ENCODE results near the gene HEPACAM2.
A peak's percentile ranks its signal among the peaks of the same experiment; 100 is the strongest.

Gene HEPACAM2

DNA sequence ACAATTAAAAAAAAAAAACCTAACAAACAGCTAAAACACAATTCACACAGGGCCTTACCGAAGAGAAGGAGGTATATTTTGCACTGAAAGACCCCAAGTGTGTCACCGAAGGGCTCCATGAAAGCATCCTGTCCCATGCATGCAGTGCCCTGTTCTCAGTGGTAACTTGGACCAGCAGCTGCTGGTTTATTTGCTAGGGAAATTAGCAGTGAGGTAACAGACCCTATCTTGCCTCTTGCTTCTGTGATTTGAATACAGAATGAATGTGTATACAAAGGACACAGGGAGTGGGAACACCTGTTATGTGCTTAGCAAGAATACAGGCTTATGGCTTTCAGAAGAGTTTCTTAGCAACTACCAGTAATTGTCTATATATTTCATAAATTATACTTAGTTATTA lies at the start of gene HEPACAM2:
Gene HEPACAM2 (minus strand): TSS at position 160 of the 400 bp plus-strand sequence.
- Mint-ChIP-seq H3K4me1 (ENCODE audit: low read depth) (peaks cover 11% of the 10 kb centered on the region), H3K27ac (no peak within 1 kb of the TSS), H3K36me3 (no peaks in the 10 kb centered on the region), H3K4me3 (no peak within 1 kb of the TSS), H3K9me3 (ENCODE audit: low read depth) (no peaks in the 10 kb centered on the region), H3K27me3 (peaks cover 2% of the 10 kb centered on the region)

DNA sequence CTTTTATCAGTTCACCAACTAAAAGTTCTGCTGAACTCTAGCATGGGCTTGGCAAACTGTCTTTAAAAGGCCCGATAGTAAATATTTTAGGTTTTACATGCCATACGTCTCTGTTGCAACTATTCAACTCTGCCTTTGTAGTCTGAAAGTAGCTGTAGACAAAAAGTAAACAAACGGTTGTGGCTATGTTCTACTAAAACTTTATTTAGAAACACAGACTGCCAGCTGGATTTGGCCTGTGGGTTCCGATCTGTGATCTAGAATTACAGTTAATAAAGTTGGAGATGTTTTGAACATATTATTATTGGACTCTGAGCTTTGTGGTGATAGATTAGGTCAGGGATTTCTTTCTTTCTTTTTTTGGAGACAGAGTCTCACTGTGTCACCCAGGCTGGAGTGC lies 39.0 kb upstream of the HEPACAM2 start:
- Mint-ChIP-seq H3K4me1 (ENCODE audit: low read depth) (no peaks in the 10 kb centered on the region), H3K9me3 (ENCODE audit: low read depth) (no peaks in the 10 kb centered on the region), H3K27me3 (no peaks in the 10 kb centered on the region), H3K27ac (no peak overlapping the region), H3K36me3 (peaks cover 5% of the 10 kb centered on the region), H3K4me3 (no peak overlapping the region)

DNA sequence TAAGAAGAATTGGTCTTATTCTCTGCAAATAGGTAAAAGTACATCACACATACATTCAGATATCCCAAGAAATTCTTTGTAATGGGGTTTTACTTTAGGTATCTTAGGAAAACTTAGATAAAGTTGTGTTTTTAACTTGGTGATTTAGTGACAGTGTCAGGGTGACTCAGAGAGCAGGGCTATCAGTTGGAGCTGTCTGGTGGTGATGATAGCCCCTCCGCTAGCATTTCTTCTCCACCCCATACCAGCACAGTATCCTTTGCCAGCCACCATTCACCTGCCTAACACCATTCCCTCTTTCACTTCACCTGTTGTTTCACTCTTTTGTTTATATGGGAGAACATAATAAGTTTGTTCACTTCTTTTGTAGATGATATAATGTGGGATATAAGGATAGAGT lies 36.3 kb upstream of the HEPACAM2 start:
- H3K4me3 Mint-ChIP-seq: no peak overlapping the region
- H3K27me3 Mint-ChIP-seq: no peaks in the 10 kb centered on the region
- H3K9me3 Mint-ChIP-seq (ENCODE audit: low read depth): no peaks in the 10 kb centered on the region
- H3K27ac Mint-ChIP-seq: no peak overlapping the region
- H3K4me1 Mint-ChIP-seq (ENCODE audit: low read depth): no peaks in the 10 kb centered on the region
- H3K36me3 Mint-ChIP-seq: peaks cover 3% of the 10 kb centered on the region

DNA sequence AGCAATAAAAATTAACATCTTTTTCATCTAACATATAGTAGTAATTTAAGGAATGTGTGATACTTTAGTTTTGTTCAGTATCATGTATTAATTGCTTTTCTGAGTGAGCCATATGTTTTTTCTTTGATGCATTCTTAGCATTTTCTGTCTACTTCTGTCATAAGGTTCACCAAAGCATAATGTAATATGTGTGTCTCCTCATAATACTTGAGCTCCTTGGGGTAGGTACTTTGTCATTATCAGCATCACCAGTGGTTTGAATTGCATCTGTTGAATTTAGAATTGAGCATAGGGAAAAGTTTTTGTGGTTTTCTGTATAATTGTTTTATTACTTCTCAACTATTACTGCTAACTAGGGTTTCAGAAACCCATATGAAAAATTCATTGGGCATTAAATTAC lies 32.4 kb upstream of the HEPACAM2 start:
- Mint-ChIP-seq H3K27ac (no peak overlapping the region), H3K27me3 (no peaks in the 10 kb centered on the region), H3K9me3 (ENCODE audit: low read depth) (no peaks in the 10 kb centered on the region), H3K4me3 (no peak overlapping the region), H3K36me3 (no peaks in the 10 kb centered on the region), H3K4me1 (ENCODE audit: low read depth) (no peaks in the 10 kb centered on the region)

DNA sequence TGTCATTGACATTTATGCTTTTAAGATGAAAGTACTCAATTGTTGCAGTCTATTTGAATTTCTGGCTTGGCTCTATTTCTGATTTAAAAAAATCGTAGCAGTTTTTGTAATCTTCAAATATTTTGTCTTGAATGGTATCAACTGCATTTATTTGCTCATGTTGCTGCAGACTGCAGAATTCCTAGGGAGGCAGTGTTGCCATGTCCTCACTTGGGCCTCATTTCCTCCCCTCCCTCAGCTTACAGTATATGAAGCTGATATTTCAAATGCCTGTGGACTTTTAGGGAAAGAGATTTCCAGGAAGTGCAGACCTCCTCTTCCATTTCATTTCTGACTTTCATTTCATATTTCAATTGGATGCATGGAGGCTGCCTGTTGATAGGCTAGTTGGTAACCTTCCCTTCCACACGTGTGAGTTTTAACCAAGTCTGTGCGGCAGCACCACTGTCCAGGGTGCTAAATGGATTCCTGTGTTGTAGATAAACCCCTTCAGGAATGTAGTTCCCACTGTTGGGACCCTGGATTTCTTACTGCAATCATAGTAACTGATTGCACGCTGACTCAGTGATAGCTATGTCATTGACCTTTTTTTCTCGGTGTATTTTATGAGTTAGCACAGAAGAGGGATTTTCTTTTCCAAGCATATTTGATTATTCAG lies 23.4 kb upstream of the HEPACAM2 start:
- no peaks in the 10 kb centered on the region for H3K9me3 Mint-ChIP-seq (ENCODE audit: low read depth)
- H3K4me1 Mint-ChIP-seq (ENCODE audit: low read depth): peaks cover 11% of the 10 kb centered on the region
- H3K27me3 Mint-ChIP-seq: no peaks in the 10 kb centered on the region
- H3K4me3 Mint-ChIP-seq: no peak overlapping the region
- no peaks in the 10 kb centered on the region for H3K36me3 Mint-ChIP-seq
- no peak overlapping the region for H3K27ac Mint-ChIP-seq

DNA sequence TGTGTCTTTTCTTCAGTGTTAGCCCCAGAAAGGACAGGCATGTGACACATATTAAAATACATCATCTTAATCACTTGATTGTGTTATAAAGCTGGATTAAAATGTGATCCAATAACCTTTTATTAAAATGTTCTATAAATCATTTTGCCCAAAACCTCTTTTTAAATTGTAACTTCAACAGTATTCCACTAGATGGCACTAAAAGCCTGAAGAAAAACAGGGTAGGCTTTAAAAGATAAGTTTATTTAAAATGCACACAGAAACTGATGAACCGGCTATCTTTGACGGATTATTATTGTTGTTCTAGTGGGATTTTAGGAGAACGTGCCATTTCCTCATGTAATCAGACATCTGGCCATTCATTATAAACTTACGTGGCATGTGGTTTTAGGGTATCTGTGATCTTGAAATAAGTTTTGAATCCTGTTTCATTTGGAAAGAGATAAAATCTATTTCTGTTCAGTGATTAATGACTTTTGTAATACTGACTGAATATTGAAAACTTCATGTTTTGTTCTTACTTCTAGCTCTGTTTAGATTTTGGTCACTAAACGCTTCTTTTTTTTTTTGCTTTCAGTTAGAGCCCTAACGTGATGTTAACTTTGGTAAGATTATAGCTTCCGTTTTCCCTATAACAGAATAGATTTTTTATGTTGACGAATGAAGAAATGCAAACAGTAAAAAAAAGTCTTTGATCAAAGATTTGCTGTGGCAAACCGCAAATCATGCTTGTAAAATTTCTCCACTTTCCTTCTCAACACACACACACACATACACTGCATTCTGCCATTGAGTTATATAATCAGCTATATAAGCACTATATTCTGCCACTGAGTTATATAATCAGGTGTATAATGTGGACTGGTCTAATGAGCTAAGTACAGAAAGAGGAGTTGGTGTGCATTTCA lies 19.5 kb upstream of the HEPACAM2 start:
- Mint-ChIP-seq H3K36me3 (no peaks in the 10 kb centered on the region), H3K4me1 (ENCODE audit: low read depth) (peaks cover 10% of the 10 kb centered on the region), H3K9me3 (ENCODE audit: low read depth) (no peaks in the 10 kb centered on the region), H3K27ac (no peak overlapping the region), H3K4me3 (peak overlapping the region; percentile 35), H3K27me3 (no peaks in the 10 kb centered on the region)

DNA sequence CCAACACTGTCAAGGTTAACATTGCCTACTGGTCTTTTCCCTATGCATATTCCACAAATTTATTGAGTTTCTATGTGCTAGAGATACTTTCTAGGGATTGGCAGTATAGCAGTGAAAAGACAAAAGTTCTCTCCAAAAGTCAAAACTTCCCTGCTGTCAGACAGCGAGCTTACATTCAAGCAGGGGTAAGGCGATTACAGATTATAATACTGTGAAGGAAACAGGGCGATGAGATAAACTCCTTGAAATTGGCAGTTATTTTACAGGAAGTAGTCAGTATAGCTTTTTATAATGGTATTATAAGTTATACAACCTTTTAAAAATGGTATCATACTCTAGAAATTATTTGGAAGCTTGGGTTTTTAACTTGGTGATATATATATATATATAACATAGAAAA lies 15.8 kb upstream of the HEPACAM2 start:
- Mint-ChIP-seq H3K4me1 (ENCODE audit: low read depth) (peaks cover 10% of the 10 kb centered on the region), H3K36me3 (no peaks in the 10 kb centered on the region), H3K4me3 (no peak overlapping the region)

DNA sequence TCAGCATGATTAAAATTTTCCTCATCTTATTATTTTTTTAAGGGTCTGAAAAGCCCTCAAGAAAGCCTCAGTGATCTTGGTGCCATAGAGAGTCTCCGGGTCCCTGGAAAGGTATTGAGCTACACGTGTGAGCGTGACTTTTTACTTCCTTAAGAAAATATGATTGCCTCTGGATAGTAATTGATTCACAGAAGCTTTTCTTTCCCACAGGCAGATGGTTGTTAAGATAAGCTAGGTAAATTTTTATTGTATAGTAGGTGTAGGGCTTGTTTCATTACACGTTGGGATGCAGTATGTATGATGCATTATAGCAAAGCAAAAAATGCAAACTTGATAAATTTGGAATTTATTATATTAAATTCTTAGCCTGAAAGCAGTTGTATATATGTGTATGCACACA lies 13.6 kb upstream of the HEPACAM2 start:
- no peaks in the 10 kb centered on the region for H3K36me3 Mint-ChIP-seq
- H3K4me3 Mint-ChIP-seq: no peak overlapping the region
- H3K27me3 Mint-ChIP-seq: no peaks in the 10 kb centered on the region
- no peak overlapping the region for H3K27ac Mint-ChIP-seq
- H3K4me1 Mint-ChIP-seq (ENCODE audit: low read depth): peaks cover 3% of the 10 kb centered on the region
- H3K9me3 Mint-ChIP-seq (ENCODE audit: low read depth): no peaks in the 10 kb centered on the region

More for the DNA sequence above, 15.8 kb upstream of the HEPACAM2 start:
- no peaks in the 10 kb centered on the region for H3K27me3 Mint-ChIP-seq
- H3K27ac Mint-ChIP-seq: no peak overlapping the region
- H3K9me3 Mint-ChIP-seq (ENCODE audit: low read depth): no peaks in the 10 kb centered on the region

DNA sequence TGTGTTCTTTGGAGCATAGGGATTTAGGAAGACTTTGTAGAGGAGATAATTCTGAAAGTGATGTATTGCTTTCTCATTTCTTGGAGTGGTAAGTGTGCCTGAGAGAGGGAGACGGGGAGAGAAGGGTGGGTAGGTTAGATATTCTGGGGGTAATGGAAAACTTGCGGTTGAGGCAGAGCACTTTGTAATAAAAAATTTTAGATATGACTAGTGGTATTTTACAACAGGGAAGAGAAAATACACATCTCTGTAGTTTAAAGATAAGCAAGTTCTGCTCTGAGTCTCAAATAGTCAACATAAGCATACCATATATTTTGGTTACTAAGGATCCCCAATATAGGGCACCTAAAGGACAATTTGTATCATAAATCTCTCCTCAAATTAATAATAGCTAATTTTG lies 12.5 kb upstream of the HEPACAM2 start:
- Mint-ChIP-seq H3K9me3 (ENCODE audit: low read depth) (no peaks in the 10 kb centered on the region), H3K4me1 (ENCODE audit: low read depth) (peaks cover 5% of the 10 kb centered on the region), H3K4me3 (no peak overlapping the region), H3K27me3 (no peaks in the 10 kb centered on the region), H3K27ac (no peak overlapping the region), H3K36me3 (no peaks in the 10 kb centered on the region)

DNA sequence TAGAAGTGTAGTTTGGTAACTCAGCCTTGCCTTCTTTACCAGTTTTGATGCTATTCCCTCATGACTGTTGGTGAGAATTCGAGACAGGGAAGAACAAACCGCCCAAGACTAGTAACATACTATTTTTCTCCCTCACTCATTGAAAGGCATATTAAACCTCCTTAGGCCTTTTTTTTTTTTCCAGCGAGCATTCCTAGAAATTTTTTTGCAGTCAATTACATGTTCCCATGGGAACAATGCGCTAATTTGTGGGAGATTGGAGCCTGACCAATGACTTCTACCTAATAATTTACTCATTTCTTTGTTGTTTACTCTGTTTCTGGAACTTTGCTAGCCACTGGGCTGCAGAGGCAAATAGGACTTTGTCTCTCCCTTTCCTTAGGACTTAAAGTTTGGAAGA lies 11.9 kb upstream of the HEPACAM2 start:
- Mint-ChIP-seq H3K27ac (no peak overlapping the region), H3K9me3 (ENCODE audit: low read depth) (no peaks in the 10 kb centered on the region), H3K36me3 (no peaks in the 10 kb centered on the region), H3K4me3 (no peak overlapping the region), H3K4me1 (ENCODE audit: low read depth) (peaks cover 5% of the 10 kb centered on the region), H3K27me3 (no peaks in the 10 kb centered on the region)

DNA sequence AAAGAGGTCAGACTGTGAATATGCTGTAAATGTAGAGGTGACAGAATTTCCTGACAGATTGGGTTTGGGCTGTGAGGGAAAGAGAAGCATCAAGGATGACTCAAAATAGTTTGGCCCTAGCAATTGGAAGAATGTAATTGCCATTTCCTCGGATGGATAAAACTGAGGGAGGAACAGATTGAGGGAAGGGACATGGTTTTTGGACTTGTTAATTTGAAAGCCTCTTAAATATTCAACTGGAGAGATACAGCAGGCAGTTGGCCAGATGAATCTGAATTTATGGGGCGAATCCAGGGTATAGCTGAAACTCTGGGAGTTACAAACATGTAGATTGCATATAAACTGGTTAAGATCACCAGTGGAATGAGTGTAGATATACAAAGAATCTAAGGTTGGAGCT lies 9.3 kb upstream of the HEPACAM2 start:
- peaks cover 14% of the 10 kb centered on the region for H3K4me1 Mint-ChIP-seq (ENCODE audit: low read depth)
- H3K4me3 Mint-ChIP-seq: no peak overlapping the region
- no peaks in the 10 kb centered on the region for H3K9me3 Mint-ChIP-seq (ENCODE audit: low read depth)
- no peaks in the 10 kb centered on the region for H3K36me3 Mint-ChIP-seq
- H3K27me3 Mint-ChIP-seq: no peaks in the 10 kb centered on the region
- no peak overlapping the region for H3K27ac Mint-ChIP-seq

DNA sequence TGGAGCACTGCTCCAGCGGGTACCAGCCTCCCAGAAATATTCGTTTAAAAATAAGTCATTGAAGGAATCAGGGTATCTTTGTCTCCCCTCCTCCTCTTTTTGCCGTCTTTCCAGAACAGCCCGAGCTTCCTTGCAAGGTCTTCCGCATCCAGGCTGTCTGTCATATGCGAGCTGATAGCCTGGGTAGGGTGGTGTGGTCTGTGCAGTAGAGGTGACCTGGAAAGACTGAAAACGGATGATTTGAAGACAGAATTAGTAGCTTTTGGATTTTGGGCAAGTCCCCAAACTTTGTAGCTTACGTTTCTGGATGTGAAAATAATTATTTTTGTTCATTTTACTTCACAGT lies 6.4 kb upstream of the HEPACAM2 start:
- Mint-ChIP-seq H3K4me1 (ENCODE audit: low read depth) (peaks cover 21% of the 10 kb centered on the region), H3K9me3 (ENCODE audit: low read depth) (no peaks in the 10 kb centered on the region), H3K4me3 (peak overlapping the region; percentile 95), H3K27ac (peak overlapping the region; percentile 94), H3K27me3 (no peaks in the 10 kb centered on the region), H3K36me3 (no peaks in the 10 kb centered on the region)

DNA sequence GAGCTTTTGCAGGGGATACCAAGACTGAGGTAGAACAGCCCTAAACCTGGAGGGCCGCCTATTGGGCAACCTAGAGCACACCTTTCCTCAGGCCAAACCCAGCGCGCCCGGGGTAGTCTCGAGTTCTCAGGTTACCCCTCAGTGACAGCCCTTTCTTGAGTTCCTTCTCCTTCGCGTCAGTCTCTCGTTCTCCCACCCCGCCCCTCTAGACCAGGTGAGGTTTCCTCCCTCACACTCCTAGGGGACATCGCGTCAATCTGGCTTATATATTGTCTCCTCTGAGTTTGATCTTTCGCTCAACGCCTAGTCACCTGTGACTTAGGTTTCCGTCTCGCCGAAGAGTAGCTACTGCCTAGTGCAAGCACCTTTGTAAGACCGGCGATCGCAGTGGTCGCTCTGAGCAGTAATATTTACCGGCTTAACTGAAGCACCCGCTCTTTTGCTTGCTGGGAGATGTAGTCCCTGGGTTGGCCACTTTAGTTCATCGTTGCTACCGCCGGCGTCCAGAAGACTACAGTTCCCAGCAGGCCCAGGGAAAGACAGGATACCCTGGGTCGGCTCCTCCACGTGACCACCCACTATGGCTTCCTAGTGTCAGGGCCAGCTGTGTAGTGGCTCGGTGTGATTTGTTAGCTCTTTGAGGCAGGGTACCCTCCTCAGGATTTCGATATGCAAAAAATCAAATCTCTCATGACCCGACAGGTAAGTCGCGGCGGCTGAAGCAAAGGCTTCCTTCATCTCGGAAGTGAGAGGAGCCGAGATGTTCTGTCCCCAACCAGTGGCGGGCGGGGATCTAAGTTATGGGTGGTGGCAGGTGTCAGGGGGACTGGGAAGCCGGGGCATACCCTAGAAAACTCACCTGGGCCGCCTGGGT lies 5.8 kb upstream of the HEPACAM2 start, which contains the start of gene VPS50:
Gene VPS50 (plus strand): TSS at position 568 of the 874 bp plus-strand sequence. CDS start 102 bp downstream, at position 670.
- peaks cover 21% of the 10 kb centered on the region for H3K4me1 Mint-ChIP-seq (ENCODE audit: low read depth)
- H3K27me3 Mint-ChIP-seq: no peaks in the 10 kb centered on the region
- peak within 1 kb of the TSS; percentile 94 for H3K27ac Mint-ChIP-seq
- H3K9me3 Mint-ChIP-seq (ENCODE audit: low read depth): no peaks in the 10 kb centered on the region
- H3K36me3 Mint-ChIP-seq: no peaks in the 10 kb centered on the region
- H3K4me3 Mint-ChIP-seq: peak within 1 kb of the TSS; percentile 95

DNA sequence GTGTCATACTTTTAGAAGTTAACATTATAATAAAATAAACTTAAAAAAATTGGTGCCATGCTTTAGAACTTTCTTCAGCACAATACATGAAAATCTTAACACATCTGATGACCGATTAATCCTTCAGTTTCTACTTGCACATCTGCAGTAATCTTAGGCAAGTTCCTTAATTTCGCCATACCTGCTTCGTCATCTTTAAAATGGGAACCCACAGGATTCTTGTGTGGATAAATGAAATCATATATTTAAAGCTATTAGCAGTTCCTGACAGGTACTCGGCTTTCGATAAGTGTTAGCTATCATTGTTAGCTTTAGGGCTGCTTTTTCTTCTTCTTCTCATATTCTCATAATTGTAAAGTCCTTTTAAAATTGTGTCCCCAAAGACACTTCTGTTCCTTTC lies 5.0 kb upstream of the HEPACAM2 start:
- Mint-ChIP-seq H3K27me3 (no peaks in the 10 kb centered on the region), H3K27ac (peak overlapping the region; percentile 94), H3K9me3 (ENCODE audit: low read depth) (no peaks in the 10 kb centered on the region), H3K4me1 (ENCODE audit: low read depth) (peaks cover 21% of the 10 kb centered on the region), H3K4me3 (peak overlapping the region; percentile 95), H3K36me3 (no peaks in the 10 kb centered on the region)

DNA sequence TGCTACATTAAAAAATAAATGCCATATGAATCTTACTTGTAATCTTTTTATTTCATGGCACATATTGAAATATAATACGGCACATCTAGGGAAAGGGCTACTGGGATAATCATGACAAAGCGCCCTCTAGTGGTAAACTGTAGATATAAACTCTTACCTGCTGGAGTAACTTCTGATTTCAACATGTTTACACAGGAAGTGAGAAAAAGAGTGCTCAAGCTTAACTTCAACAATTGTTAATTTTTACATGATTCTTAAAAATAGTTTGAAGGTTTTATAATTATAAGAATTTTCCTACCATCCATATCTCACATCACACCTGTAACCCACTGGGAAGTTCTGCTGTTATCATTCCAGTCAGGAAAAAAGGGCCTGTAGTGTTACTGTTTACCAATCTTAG lies 2.0 kb upstream of the HEPACAM2 start:
- Mint-ChIP-seq H3K4me1 (ENCODE audit: low read depth) (peaks cover 19% of the 10 kb centered on the region), H3K27me3 (no peaks in the 10 kb centered on the region), H3K27ac (no peak overlapping the region), H3K9me3 (ENCODE audit: low read depth) (no peaks in the 10 kb centered on the region), H3K4me3 (no peak overlapping the region), H3K36me3 (no peaks in the 10 kb centered on the region)

Measured in activated naive CD8-positive, alpha-beta T cell (primary cell).